K562 (cell line): ENCODE results near the gene ZNF516. TPM values are rescaled to one million over a fixed set of nuclear protein-coding genes. Genes with fewer than 3 reads are reported as not detected.

Source experiments
- ATAC-seq: fragments of 200-7000 bp; cut with Tn5 transposase; 3 replicates; pipeline ENCODE4 v1.9.1; 2020; ENCODE audit warnings: moderate library complexity
- BruUV-seq: library from RNA; stranded (reverse); fragments of 400-500 nt; replicated peaks from 2 replicates; lab custom pipeline; 2021; lab: Mats Ljungman, UMichigan
- CTCF ChIA-PET: fragments of 300-600 bp; formaldehyde crosslinking; extraction: SDS; loops from one replicate; lab custom pipeline; 2021; ENCODE audit warnings: low intra/inter-chr PET ratio; lab: Yijun Ruan, JAX
- POLR2A ChIA-PET: fragments of 300-600, 350-650 bp; sonication (Branson Sonifier 250); formaldehyde crosslinking; extraction: SDS; loops from one replicate; lab custom pipeline; 2021; ENCODE audit warnings: antibody characterized with exemption, inconsistent platforms; lab: Yijun Ruan, JAX
- DNase-seq, 4 experiments: peaks; one replicate each; pipeline versions ENCODE4 v3.0.0 to v3.0.0-alpha.2; 2011 to 2018; ENCODE audit warnings: low spot score in 3 of 4, mixed read lengths in 3 of 4; ENCODE audit errors: extremely low read depth in 1 of 4
- FAIRE-seq: peaks from 2 replicates; lab custom pipeline; 2011; peaks lifted over from hg19 to GRCh38; lab: Jason Lieb, UNC
- H2AFZ ChIP-seq: 2 replicates; pipeline ENCODE4 v1.6.0; 2011; ENCODE audit warnings: low read depth, low read length, control low read depth, inconsistent platforms
- H3K27ac ChIP-seq: fragments of 200-600 bp; 3 replicates; pipeline ENCODE4 v1.8.0; 2011; ENCODE audit warnings: low read depth, mild to moderate bottlenecking, control low read depth, inconsistent platforms, low read length, moderate library complexity, mixed read lengths; ENCODE audit errors: extremely low read depth
- H3K27me3 ChIP-seq, 2 experiments: fragments of 300-600 bp in 1 of 2; 2 replicates in 1 of 2; 3 replicates in 1 of 2; pipeline versions ENCODE4 v1.6.0 to v1.8.0; 2011; ENCODE audit warnings: inconsistent platforms in 2 of 2, low read length in 2 of 2, mild to moderate bottlenecking in 1 of 2, mixed read lengths in 1 of 2, moderate library complexity in 1 of 2; ENCODE audit not compliant: control insufficient read depth in 2 of 2, insufficient read depth in 2 of 2
- H3K36me3 ChIP-seq: fragments of 300-600 bp; 3 replicates; pipeline ENCODE4 v1.8.0; 2011; ENCODE audit warnings: mild to moderate bottlenecking, low read length, inconsistent platforms; ENCODE audit not compliant: control insufficient read depth, insufficient read depth
- H3K4me1 ChIP-seq, 2 experiments: fragments of 200-600 bp in 1 of 2; replicated peaks in 1 of 2; 2 replicates in 1 of 2; 3 replicates in 1 of 2; pipeline versions ENCODE4 v1.5.1 to v1.8.0; 2011; ENCODE audit warnings: inconsistent platforms in 2 of 2, low read length in 2 of 2, mild to moderate bottlenecking in 1 of 2, mixed read lengths in 1 of 2, moderate library complexity in 1 of 2; ENCODE audit not compliant: control insufficient read depth in 2 of 2, insufficient read depth in 2 of 2
- H3K4me2 ChIP-seq: 2 replicates; pipeline ENCODE4 v1.6.1; 2011; ENCODE audit warnings: low read length, control low read depth, inconsistent platforms, mixed read lengths; ENCODE audit not compliant: insufficient read depth
- H3K4me3 ChIP-seq: fragments of 200-600 bp; sonication (generic), shearing (Covaris generic); 2 replicates; pipeline ENCODE4 v1.5.1; 2016; ENCODE audit warnings: control low read depth, inconsistent platforms
- H3K79me2 ChIP-seq: fragments of 200-600 bp; 3 replicates; pipeline ENCODE4 v1.8.0; 2011; ENCODE audit warnings: low read length, inconsistent platforms; ENCODE audit not compliant: control insufficient read depth, insufficient read depth
- H3K9ac ChIP-seq, 2 experiments: 2 replicates each; pipeline versions ENCODE4 v1.6.0 to v1.6.1; 2011; ENCODE audit warnings: low read depth in 2 of 2, low read length in 2 of 2, control low read depth in 1 of 2, inconsistent platforms in 1 of 2, mild to moderate bottlenecking in 1 of 2, mixed read lengths in 1 of 2; ENCODE audit not compliant: insufficient read depth in 1 of 2
- H3K9me1 ChIP-seq: one replicate; pipeline ENCODE4 v1.6.0; 2011; ENCODE audit warnings: inconsistent platforms, mild to moderate bottlenecking, low read length, moderate library complexity; ENCODE audit not compliant: control insufficient read depth, insufficient read depth
- H3K9me3 ChIP-seq: replicated peaks from 2 replicates; pipeline ENCODE4 v1.5.1; 2011; ENCODE audit warnings: low read depth, low read length, inconsistent platforms; ENCODE audit not compliant: control insufficient read depth, insufficient read depth
- H4K20me1 ChIP-seq: replicated peaks from 2 replicates; pipeline ENCODE4 v1.6.1; 2011; ENCODE audit warnings: low read length, inconsistent platforms, mixed read lengths; ENCODE audit not compliant: control insufficient read depth, insufficient read depth
- FOXA1 ChIP-seq: fragments of 450-650 bp; IDR thresholded peaks from 2 replicates; pipeline ENCODE4 v1.6.1; 2016; ENCODE audit warnings: mild to moderate bottlenecking, borderline replicate concordance
- IRF2 ChIP-seq: sonication (generic); formaldehyde crosslinking; IDR thresholded peaks from 2 replicates; pipeline ENCODE4 v1.8.1; 2022; ENCODE audit warnings: mild to moderate bottlenecking, missing genetic modification reagents
- JUN ChIP-seq, 2 experiments: sonication (generic) in 1 of 2; formaldehyde crosslinking in 1 of 2; IDR thresholded peaks; 2 replicates each; pipeline versions ENCODE4 v1.6.1 to v1.8.0; 2012 to 2022; ENCODE audit warnings: borderline replicate concordance in 2 of 2, mild to moderate bottlenecking in 2 of 2, improper control_type of control experiment in 1 of 2, low read depth in 1 of 2, low read length in 1 of 2, missing genetic modification reagents in 1 of 2
- JUND ChIP-seq, 2 experiments: IDR thresholded peaks; 2 replicates in 1 of 2; 3 replicates in 1 of 2; pipeline ENCODE4 v1.6.1; 2011; ENCODE audit warnings: borderline replicate concordance in 2 of 2, low read depth in 2 of 2, low read length in 2 of 2, improper control_type of control experiment in 1 of 2, missing biosample characterization in 1 of 2, missing genetic modification characterization in 1 of 2, missing genetic modification reagents in 1 of 2
- MCM3 ChIP-seq: fragments of 450-650 bp; IDR thresholded peaks from 2 replicates; pipeline ENCODE4 v1.6.1; 2016
- NR1H2 ChIP-seq: sonication (generic); formaldehyde crosslinking; IDR thresholded peaks from 2 replicates; pipeline ENCODE4 v1.4.0; 2020; ENCODE audit warnings: mild to moderate bottlenecking, missing genetic modification reagents
- PHB2 ChIP-seq: fragments of 450-650 bp; IDR thresholded peaks from 2 replicates; pipeline ENCODE4 v1.6.1; 2017; ENCODE audit warnings: low read depth
- PHF20 ChIP-seq: fragments of 450-650 bp; IDR thresholded peaks from 2 replicates; pipeline ENCODE4 v1.6.1; 2018; ENCODE audit not compliant: partially characterized antibody
- PTRF ChIP-seq: fragments of 450-650 bp; IDR thresholded peaks from 2 replicates; pipeline ENCODE4 v1.6.1; 2016; ENCODE audit warnings: mild to moderate bottlenecking, missing genetic modification characterization, missing compliant biosample characterization
- SUPT5H ChIP-seq: fragments of 450-650 bp; IDR thresholded peaks from 2 replicates; pipeline ENCODE4 v1.6.1; 2016
- THRAP3 ChIP-seq: fragments of 450-650 bp; IDR thresholded peaks from 2 replicates; pipeline ENCODE4 v1.6.1; 2016; ENCODE audit warnings: mild to moderate bottlenecking, inconsistent platforms, borderline replicate concordance
- TRIM28 ChIP-seq: fragments of 450-650 bp; IDR thresholded peaks from 2 replicates; pipeline ENCODE4 v1.6.1; 2017
- ZNF354B ChIP-seq: fragments of 250-450 bp; sonication (Bioruptor Pico); IDR thresholded peaks from 2 replicates; pipeline ENCODE4 v1.4.0; 2020
- ZNF583 ChIP-seq: fragments of 250-450 bp; sonication (Bioruptor Pico); IDR thresholded peaks from 2 replicates; pipeline ENCODE4 v1.4.0; 2020
- WGBS: fragments of 100-300 bp; shearing (Covaris generic); methylation state at CpG from one replicate; pipeline ENCODE4 v1.1.6; 2016; ENCODE audit warnings: low coverage, mixed read lengths; ENCODE audit not compliant: insufficient coverage; ENCODE audit errors: missing lambda C conversion rate; 5-methylcytosine and 5-hydroxymethylcytosine counted together
- in situ Hi-C: fragments of 300-500 bp; cut with MboI; formaldehyde crosslinking; loops from 4 replicates; pipeline ENCODE4 v1.15.0; 2018; ENCODE audit warnings: inconsistent platforms, mixed read lengths
- intact Hi-C: fragments of 100-400 bp; cut with micrococcal nuclease; formaldehyde crosslinking; loops from 2 replicates; pipeline ENCODE4 v1.14.2; 2022
- polyA plus RNA-seq, 8 experiments: library from polyadenylated mRNA; depleted of rRNA in 4 of 8; stranded (reverse) in 5 of 8; unstranded in 3 of 8; fragments of >200 nt; fragmentation: Nextera tagmentation in 2 of 8; fragmentation: Illumina TruSeq in 1 of 8; extraction: Ambion mirVana in 2 of 8; extraction: Trizol in 1 of 8; gene quantifications; 2 replicates each; pipeline versions ENCODE4 v1.2.1 to v1.2.3, GENCODE V29; 2011 to 2014; ENCODE audit warnings: inconsistent platforms in 1 of 8, missing spikeins in 1 of 8
- total RNA-seq, 7 experiments: library from RNA; depleted of rRNA in 6 of 7; stranded (reverse); fragments of >200 nt in 6 of 7; fragmentation: Illumina TruSeq in 2 of 7; extraction: Trizol in 2 of 7; gene quantifications; 2 replicates each; pipeline versions ENCODE4 v1.2.1 to v1.2.3, GENCODE V29; 2011 to 2021; ENCODE audit warnings: low replicate concordance in 1 of 7

ZNF516 gene
- total and polyA plus RNA-seq, 9 of the 15 experiments (the other 6 are each of a cell fraction or from before 2014, with no cell fraction given) = 0.04 to 0.20 (median 0.08) TPM; not detected in 3

- Histone ChIP-seq H3K79me2 (no peaks in the 10 kb centered on the region), H3K9me1 (no peaks in the 10 kb centered on the region), H4K20me1 (no peaks in the 10 kb centered on the region), H2AFZ (no peak overlapping the region), H3K4me1 (no peaks in the 10 kb centered on the region), H3K36me3 (no peaks in the 10 kb centered on the region), H3K27ac (no peak overlapping the region), H3K27me3 (peaks cover 7 to 41% of the 10 kb centered on the region in 2 experiments; a peak in 4 of 5 replicates), H3K9ac (no peak overlapping the region), H3K9me3 (no peaks in the 10 kb centered on the region), H3K4me2 (no peak overlapping the region), H3K4me3 (no peak overlapping the region)
- CTCF ChIA-PET = no interaction called here
- FAIRE-seq (no peak), DNase-seq (no peak), ATAC-seq (no peak)
- in situ Hi-C loops = no loop called here
- no peak for TF ChIP-seq PTRF
- TF ChIP-seq ZNF354B (CRISPR knock-in tag) = no peak
- TF ChIP-seq JUND (IDR thresholded peaks at IDR 0.05; ENCODE audit: borderline replicate concordance, low read depth, low read length) = no peak
- TF ChIP-seq JUND (tag; IDR thresholded peaks at IDR 0.05; ENCODE audit: borderline replicate concordance, low read depth, low read length) = no peak
- no peak for TF ChIP-seq IRF2 (CRISPR knock-in tag)
- TF ChIP-seq SUPT5H = no peak
- TF ChIP-seq ZNF583 (CRISPR knock-in tag) = no peak
- no peak for TF ChIP-seq NR1H2 (CRISPR knock-in tag)
- no peak for TF ChIP-seq FOXA1
- TF ChIP-seq MCM3 = no peak
- TF ChIP-seq PHF20 = no peak
- TF ChIP-seq JUN (IDR thresholded peaks at IDR 0.05; ENCODE audit: borderline replicate concordance, low read depth, low read length) = no peak
- TF ChIP-seq JUN (CRISPR knock-in tag; IDR thresholded peaks at IDR 0.05; ENCODE audit: borderline replicate concordance) = no peak
- no peak for TF ChIP-seq PHB2
- no peak for TF ChIP-seq TRIM28
- TF ChIP-seq THRAP3 = no peak
- POLR2A ChIA-PET = no interaction called here
- BruUV-seq = no TSS peak
- WGBS = 0% methylated on average over 14 of the region's 16 CpGs
- intact Hi-C loops = no loop called here
Observed at GRCh38 chr18:76456018-76456750, 38.9 kb downstream of the ZNF516 start.
